Bronchus fibroblast of lung (primary cell): Measurements from ENCODE around the gene DCAF10. TPM values are rescaled to one million over a fixed set of nuclear protein-coding genes. Genes with fewer than 3 reads are reported as not detected.

Experiments used
- total RNA-seq: library from RNA; depleted of rRNA; stranded (reverse); fragments of >200 nt; gene quantifications from 2 replicates; pipeline ENCODE4 v1.2.3, GENCODE V29; 2015

Gene DCAF10, protein sequence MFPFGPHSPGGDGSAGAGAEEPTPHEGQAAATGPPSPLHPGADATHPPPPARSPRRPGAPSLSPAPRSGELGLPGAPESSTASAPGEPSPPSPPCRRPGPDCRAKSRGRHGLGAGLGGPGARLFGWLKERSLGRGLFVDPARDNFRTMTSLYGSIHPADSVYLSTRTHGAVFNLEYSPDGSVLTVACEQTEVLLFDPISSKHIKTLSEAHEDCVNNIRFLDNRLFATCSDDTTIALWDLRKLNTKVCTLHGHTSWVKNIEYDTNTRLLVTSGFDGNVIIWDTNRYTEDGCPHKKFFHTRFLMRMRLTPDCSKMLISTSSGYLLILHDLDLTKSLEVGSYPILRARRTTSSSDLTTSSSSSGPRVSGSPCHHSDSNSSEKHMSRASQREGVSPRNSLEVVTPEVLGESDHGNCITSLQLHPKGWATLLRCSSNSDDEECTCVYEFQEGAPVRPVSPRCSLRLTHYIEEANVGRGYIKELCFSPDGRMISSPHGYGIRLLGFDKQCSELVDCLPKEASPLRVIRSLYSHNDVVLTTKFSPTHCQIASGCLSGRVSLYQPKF
- 8.6 and 9.9 TPM in 2 replicates for total RNA-seq

DNA sequence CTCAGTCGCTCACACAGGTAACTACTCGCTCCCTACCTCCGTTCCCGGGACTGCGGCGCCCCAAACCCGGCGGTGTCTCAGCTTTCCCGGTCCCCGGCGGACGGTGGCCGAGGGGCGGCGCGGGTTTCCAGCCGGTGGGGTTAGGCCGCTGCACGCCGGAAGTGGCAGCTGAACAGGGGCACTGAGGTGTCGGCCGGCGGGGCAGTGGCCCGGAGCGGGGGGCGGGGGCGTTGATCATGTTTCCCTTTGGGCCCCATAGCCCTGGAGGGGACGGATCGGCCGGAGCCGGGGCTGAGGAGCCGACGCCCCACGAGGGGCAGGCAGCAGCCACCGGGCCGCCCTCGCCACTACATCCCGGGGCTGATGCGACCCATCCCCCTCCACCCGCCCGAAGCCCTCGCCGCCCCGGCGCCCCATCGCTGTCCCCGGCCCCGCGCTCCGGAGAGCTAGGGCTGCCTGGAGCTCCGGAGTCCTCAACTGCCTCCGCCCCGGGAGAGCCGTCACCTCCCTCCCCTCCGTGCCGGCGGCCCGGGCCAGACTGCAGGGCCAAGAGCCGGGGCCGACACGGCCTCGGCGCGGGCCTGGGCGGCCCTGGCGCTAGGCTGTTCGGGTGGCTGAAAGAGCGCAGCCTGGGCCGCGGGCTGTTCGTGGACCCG, at the start of gene DCAF10:
Gene DCAF10, plus strand, starts transcription at position 167 of the 656 bp plus-strand sequence. Its CDS starts 70 bp downstream, at position 237.

DNA sequence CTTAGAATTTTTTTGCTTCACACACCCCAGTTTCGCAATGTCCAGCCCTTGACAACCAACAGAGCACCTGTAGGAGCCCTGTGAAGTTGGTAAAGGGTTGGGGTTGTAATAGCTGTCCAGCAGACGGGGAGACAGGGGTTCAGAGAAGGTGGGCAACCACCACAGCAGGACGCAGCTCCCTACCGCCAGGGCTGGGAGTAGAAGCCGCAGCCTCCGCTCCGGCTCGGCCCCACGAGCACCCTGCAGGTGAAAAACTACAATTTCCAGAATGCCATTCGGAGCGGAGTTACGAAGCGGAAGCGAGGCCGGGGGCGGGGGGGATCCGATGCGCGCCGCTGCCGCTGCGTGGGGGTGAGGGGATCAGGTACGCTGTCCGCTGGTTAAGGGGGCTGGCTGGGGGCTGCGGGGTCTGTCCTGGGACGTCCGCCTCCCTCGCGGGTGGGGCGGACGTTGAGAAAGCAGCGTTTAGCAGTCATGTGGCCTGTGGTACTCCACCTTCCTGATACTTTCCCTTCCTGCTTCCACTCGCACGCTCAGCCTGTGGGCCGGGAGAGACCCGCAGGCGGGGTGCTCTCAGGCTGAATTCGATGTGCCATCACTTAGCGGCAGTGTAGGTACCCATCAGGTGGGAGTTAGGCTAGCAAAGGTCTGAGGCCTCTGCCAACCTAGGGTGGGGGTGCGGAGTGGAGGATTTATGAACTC, 47.0 kb upstream of the DCAF10 start, which contains the start of gene TRMT10B:
Gene TRMT10B, plus strand, starts transcription at position 317 of the 702 bp plus-strand sequence. CDS start 8,127 bp downstream, outside the sequence.

DNA sequence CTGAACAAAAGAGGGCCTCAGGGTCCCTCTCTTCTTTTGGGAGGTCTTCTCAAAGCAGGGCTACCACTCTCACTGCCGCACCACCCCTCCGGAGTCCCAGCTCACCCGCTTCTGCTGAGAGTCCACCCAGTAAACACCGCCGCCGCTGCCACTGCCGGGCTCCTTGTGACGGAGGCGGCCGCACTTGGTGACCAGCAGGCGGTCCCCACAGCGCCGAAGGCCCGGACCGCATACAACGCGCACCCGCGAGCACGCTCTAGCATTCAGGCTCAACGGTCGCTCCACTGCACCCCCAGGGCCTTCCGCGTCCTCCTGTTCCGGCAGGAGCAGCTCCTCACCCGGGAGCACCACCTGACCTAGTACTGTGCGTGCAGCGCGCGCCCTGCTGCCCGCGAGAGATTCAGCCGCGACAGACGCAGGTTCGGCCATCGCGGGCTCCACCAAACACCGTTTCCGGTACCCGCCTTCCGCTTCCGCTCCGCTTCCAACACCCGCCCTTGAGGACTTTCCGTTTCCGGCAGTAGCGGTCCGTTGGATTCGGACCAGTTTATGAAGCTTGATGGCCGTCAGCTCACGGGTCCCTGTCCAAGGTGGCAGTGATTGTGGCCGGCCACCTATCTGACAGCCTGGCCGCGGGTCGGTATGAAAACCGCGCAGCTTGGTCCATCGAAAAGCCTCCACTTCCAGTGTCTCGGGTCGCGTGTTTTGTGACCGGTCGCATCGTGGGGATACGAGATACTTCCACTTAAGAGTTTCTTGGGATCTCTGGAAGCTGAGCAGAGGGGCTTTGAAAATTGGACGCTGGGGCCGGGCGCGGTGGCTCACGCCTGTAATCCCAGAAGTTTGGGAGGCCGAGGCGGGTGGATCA, 15.7 kb upstream of the DCAF10 start, which contains the start of gene EXOSC3:
Gene EXOSC3, minus strand, starts transcription at position 449 of the 868 bp plus-strand sequence. Its CDS starts 20 bp downstream, at position 429.

DNA sequence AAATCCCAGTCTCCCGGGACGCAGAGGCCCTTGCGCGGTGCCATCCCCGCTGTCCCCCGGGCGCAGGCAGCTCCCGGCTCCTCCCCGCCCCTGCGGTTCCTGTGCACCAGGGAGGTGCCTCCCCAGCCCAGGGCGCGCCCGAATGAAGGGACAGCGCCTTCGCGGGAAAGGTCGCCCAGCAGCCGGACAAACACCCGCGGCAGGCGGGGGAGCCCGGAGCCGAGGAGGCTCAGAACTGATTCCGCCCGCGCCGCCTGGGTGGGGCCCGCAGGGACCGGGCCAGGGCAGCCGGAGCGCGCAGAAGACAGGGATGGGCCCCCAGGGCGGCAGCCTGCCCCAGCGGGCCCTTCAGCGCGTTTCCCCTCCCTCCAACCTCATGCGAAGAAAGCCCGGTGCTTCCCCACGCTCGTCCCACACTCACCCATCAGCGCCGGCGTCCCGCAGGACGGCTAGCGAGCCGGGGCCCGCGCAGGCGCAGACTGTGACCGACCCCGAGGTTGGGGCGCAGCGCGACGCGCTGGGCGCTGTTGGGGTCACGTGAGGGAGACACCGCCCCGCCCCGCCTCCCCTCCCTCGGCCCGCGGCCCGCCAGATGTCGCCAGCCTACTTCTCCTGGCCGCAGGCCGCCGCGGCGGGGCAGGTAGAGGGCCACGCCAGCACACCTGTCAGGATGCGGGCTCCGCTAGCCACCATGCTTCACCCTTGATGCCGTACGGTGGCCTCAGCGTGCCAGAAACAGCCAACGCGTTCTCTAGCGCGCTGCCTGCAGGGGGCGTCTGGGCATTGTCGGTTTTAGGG, 103.2 kb downstream of the DCAF10 start, which contains the start of gene SLC25A51:
Gene SLC25A51, minus strand, starts transcription at position 481 of the 798 bp plus-strand sequence. CDS start 15,577 bp downstream, outside the sequence.

Other genes with a start within 250 kb of the DCAF10 start
- gene FBXO10, start 224.4 kb upstream of the DCAF10 start, total RNA-seq = 4.5 and 5.7 TPM in 2 replicates
- 209 and 219 TPM in 2 replicates for gene TOMM5, start 208.2 kb upstream of the DCAF10 start, total RNA-seq
- gene FRMPD1, start 149.8 kb upstream of the DCAF10 start, total RNA-seq = not detected in 2 replicates
- 2.2 TPM in 2 replicates for gene TRMT10B, start 47.0 kb upstream of the DCAF10 start, total RNA-seq
- gene EXOSC3, start 15.7 kb upstream of the DCAF10 start, total RNA-seq = 41.6 and 49.6 TPM in 2 replicates
- gene SLC25A51, start 103.3 kb downstream of the DCAF10 start, total RNA-seq = 29.7 and 32.4 TPM in 2 replicates